ENCODE results near the gene NAA38.

- TF ChIP-seq CTCF (IDR thresholded peaks at IDR 0.05) = no peak
- no peak for TF ChIP-seq EZH2phosphoT487 (IDR thresholded peaks at IDR 0.05)
- no peak for TF ChIP-seq EZH2 (IDR thresholded peaks at IDR 0.05)
These were observed 11.8 kb downstream of the NAA38 start for GRCh38 chr17:7845359-7846062.
